ENCODE measurements around the gene ANKRD6.
"Not testable (repeated sequence)": the region's sequence is repeated elsewhere in the genome, so short reads cannot be mapped to it uniquely, and the experiment has no call there.

Gene ANKRD6

DNA sequence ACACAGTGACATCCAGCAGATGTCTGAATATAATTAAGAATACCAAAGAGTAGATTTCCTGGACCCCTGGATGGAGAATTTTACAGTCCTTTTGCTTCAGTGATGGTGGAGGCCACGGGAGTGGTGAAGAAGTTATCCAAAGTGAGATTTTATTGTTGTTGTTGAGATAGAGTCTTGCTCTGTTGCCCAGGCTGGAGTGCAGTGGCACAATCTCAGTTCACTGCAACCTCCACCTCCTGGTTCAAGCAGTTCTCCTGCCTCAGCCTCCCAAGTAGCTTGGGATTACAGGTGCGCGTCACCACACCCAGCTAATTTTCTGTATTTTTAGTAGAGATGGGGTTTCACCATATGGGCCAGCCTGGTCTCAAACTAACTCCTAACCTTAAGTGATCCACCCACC, 208.6 kb downstream of the ANKRD6 start:
- not testable (repeated sequence) for DNase-seq (ENCODE audit: low read depth in 1 of 2, low spot score in 1 of 2)

- DNase-seq (ENCODE audit: low read depth in 1 of 2, low spot score in 1 of 2): no peak
Measured at GRCh38 chr6:89642956-89643355, 210.0 kb downstream of the ANKRD6 start.

DNA sequence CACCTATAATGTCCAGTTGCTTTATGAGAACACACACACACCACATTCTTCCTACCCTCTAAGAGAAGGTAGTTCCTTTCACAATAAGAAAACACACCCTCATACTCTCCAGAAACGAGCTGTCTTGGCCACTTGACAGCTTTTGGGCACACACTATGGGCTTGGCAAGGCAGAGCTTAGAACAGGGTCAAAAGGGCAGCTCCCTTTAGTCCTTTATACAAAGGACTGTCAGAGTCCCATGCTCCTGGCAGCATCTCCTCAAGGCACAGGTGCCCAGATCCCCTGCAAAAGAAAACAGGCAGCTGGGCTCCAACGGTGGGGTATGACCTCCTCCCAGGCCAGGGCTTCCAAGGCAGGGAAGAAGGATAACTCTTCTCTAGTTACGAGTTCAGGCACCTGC, 210.5 kb downstream of the ANKRD6 start:
- no peak for DNase-seq (ENCODE audit: low read depth in 1 of 2, low spot score in 1 of 2)

GRCh38 chr6:89644864-89645263, 211.9 kb downstream of the ANKRD6 start:
- no peak for DNase-seq (ENCODE audit: low read depth in 1 of 2, low spot score in 1 of 2)

- no peak for DNase-seq (ENCODE audit: low read depth in 1 of 2, low spot score in 1 of 2)
Measured at GRCh38 chr6:89649682-89650081, 216.7 kb downstream of the ANKRD6 start.

DNA sequence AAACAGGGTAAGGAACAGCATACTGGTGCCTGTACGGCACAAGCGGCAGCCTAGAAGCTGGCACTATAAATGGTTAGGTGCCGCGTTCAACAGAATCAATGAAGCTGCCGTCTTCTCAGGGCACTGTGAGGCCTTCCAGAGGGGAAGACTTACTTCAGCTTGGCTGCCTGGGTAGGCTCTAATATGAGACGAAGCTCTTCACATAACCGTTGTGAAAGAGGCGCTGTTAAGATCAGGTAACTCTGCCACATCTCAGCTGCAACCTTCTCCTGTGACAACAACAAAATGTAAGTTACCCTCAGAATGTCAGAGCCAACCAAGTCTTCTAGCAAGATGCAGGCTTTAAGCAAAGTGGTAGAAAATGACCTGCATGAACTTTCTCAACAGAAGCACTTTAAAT, 217.6 kb downstream of the ANKRD6 start:
- no peak for DNase-seq (ENCODE audit: low read depth in 1 of 2, low spot score in 1 of 2)

- DNase-seq (ENCODE audit: low read depth in 1 of 2, low spot score in 1 of 2): no peak
Measured at GRCh38 chr6:89655122-89655521, 222.2 kb downstream of the ANKRD6 start.

DNA sequence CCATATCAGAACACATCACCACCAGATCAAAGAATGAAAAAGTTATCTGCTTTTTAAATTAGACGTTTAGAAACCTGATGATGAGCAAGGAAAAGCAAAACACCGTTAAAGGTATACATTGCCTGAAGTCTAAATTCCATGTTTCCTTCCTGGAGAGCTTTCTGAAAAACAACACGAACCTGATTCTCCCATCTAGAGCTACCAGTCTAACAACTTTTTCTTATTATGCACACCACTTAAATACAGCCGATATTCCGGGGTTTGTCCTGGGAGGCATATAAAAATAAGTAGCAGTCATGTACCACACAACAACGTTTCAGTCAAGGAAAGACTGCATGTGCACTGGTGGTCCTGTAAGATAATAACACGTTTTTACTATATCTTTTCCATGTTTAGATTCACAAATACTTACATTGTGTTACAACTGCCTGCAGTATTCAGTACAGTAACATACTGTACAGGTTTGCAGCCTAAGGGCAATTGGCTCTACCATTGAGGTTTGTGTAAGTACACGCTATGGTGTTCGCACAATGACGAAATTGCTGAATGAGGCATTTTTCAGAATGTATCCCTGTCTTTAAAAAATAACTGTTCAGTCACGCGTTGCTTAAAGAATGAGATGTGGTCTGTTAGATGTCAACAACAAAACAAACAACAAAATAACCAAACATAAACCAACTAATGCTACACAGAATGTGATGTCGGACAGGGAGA, 224.7 kb downstream of the ANKRD6 start:
- no peak for DNase-seq (ENCODE audit: low read depth in 1 of 2, low spot score in 1 of 2)

DNA sequence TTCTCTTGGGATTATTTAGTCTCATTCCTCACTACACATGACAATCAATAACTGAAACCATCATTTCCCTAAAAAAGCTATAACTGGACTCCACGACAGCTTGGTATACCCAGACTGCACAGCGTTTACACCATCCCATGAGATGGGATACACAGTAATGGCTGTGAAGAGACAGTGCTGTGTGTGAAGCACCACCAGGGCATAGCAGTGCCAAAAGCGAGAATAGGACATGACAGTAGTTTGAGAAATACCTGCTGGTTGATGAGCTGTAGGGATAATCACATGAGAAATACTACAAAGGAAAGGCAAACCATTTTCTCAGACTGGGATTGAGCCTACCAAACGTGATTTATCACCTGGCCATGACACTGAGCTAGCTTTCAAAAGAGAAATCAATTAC, 228.0 kb downstream of the ANKRD6 start:
- DNase-seq (ENCODE audit: low read depth in 1 of 2, low spot score in 1 of 2): no peak

DNA sequence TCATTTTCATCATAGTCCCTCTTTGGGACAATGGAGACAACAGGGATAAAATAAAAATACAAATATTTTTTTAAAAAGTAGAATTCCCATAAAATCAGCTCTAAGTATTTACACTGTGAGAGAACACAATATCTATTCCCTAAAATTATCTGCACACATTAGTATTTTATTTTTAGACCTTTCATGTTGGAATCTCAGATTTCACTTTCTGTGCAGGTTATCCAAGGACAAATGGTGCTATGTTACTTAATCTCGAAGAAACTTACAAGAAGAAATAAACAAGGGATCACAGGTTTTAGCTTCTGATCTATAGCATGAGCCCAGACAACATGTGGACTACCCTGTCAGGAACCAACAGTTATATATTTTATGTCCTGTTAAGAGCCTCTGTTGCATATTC, 228.6 kb downstream of the ANKRD6 start:
- DNase-seq (ENCODE audit: low read depth in 1 of 2, low spot score in 1 of 2): no peak

- DNase-seq (ENCODE audit: low read depth in 1 of 2, low spot score in 1 of 2): no peak
Measured at GRCh38 chr6:89662659-89663223, 229.8 kb downstream of the ANKRD6 start.

DNA sequence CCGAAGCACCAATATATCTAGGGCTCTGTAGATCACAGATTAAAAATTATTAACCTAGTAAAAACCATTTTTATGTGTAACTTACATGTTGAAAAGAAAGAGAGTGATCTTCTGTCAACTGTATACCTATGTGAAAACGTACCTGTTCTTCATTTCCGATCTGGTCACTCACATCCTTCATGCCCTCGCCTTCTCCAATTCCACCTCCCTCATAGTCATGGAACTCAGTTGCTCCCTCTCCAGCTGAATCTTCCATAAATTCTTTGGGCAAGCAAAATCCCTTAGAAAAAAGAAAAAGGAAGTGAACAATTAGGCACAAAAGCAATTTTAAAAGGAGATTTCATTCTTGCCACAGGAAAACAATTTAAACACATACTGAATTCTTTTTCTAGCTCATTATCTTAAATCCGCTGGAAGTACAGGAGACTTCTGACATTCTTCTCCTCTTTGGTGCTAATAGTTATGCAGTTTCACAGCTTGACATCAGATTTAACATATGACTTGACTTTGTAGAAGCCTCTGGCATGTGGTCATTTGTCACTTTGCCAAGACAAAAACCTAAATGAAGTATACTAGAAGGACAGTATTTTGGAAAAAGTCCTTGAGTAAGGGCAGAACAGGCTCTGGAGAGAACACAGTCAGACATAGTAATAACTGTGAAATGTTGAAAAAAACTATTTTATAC, 235.1 kb downstream of the ANKRD6 start:
- DNase-seq (ENCODE audit: low read depth in 1 of 2, low spot score in 1 of 2): no peak

- DNase-seq (ENCODE audit: low read depth in 1 of 2, low spot score in 1 of 2): no peak
Measured at GRCh38 chr6:89669002-89669401, 236.1 kb downstream of the ANKRD6 start.

GRCh38 chr6:89670935-89671565, 238.1 kb downstream of the ANKRD6 start:
- DNase-seq (ENCODE audit: low read depth in 1 of 2, low spot score in 1 of 2): no peak

DNA sequence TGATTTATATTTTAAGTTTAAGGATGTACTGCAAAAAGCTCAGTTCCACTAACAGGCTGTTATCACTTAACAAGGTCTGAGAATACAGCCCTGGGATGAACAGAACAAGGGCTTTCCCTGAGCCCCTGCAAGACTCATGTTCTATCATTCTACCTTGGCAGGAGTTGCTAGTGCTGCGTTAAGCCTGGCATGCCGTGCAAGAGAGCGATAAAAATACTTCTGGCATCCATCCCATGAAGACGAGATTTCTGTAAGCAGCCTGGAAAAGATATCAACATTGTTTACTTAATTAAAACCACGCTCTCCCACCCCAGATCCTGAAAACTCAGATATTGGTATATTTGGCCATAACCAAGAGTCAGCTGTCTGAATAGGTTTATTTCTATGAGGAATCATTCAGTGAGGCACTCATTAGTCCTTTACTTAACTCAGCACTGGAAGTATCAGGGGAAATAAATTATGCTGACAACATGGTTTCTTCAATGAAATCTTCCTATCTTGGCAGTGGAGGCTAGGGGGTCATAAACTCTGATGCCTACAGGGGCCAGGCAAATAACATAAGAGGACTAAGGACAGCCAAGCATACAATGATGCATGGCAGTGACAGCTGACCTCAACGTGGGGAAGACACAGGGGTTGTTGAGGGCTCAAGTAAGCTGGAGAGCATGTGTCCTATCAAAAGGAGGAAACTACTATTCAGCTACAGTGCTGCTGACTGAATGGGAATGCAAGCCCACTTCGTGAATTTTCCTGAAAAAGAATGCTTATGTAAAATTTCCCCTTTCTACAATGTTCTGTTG, 243.2 kb downstream of the ANKRD6 start:
- no peak for DNase-seq (ENCODE audit: low read depth in 1 of 2, low spot score in 1 of 2)

- DNase-seq (ENCODE audit: low read depth in 1 of 2, low spot score in 1 of 2): no peak
Measured at GRCh38 chr6:89678531-89678930, 245.6 kb downstream of the ANKRD6 start.

- DNase-seq (ENCODE audit: low read depth in 1 of 2, low spot score in 1 of 2): no peak
Measured at GRCh38 chr6:89679215-89680120, 246.5 kb downstream of the ANKRD6 start.

GRCh38 chr6:89680150-89680549, 247.2 kb downstream of the ANKRD6 start:
- no peak for DNase-seq (ENCODE audit: low read depth in 1 of 2, low spot score in 1 of 2)

DNA sequence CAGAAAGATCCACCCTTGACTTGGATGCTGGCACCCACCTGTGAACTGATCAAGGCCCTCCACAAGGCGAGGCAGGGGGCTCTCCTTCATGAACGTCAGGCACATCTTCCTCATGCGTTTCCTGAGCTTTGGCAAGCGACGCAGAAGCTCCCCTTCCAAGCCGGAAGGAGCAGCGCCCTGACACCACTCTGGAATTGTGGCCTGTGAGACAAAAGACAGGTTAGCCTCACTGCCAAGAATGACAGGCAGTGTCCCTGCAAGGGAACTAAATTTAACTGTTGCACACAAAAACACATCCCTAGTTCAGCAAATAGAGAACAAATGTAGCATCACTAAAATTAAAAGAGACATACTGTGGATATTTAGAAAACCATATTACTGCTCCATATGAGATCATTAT, 247.6 kb downstream of the ANKRD6 start:
- DNase-seq (ENCODE audit: low read depth in 1 of 2, low spot score in 1 of 2): no peak

DNA sequence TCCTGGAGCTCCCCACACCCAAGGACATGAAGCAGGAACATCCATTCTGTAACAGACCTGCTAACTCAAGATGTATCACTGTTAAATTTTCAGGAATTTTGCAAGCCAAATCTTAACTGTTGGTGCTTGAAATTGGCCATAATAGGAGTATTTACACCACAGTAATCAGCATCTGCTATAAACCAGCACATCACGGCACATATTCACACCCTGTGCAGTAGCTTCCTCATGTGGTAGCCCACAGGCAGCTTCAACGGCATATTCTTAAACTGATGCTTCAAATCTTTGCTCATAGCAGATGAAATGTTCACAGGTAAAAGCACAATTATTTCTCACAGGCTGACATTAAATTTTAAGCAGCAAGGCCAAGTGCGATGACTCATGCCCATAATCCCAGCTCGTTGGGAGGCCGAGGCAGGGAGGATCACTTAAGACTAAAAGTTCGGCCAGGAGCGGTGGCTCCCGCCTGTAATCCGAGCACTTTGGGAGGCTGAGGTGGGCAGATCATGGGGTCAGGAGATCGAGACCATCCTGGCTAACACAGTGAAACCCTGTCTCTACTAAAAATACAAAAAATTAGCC, 249.1 kb downstream of the ANKRD6 start:
- no peak for DNase-seq (ENCODE audit: low read depth in 1 of 2, low spot score in 1 of 2)
